Astrocyte (in vitro differentiated cells and primary cell): ENCODE results near the gene VDR. TPM values are rescaled to one million over a fixed set of nuclear protein-coding genes. Genes with fewer than 3 reads are reported as not detected.
"Not testable (repeated sequence)": the region's sequence is repeated elsewhere in the genome, so short reads cannot be mapped to it uniquely, and the experiment has no call there.

ENCODE experiments used
- DNase-seq: peaks from one replicate; pipeline ENCODE4 v3.0.0-alpha.2; 2010; ENCODE audit warnings: low read depth
- FAIRE-seq: peaks from 2 replicates; lab custom pipeline; 2011; peaks lifted over from hg19 to GRCh38; lab: Jason Lieb, UNC
- H2AFZ ChIP-seq: 2 replicates; pipeline ENCODE4 v1.6.0; 2012; ENCODE audit warnings: low read depth, low read length, inconsistent platforms
- H3K27ac ChIP-seq: 2 replicates; pipeline ENCODE4 v1.5.1; 2011; ENCODE audit warnings: low read depth, low read length, inconsistent platforms
- H3K27me3 ChIP-seq: 2 replicates; pipeline ENCODE4 v1.6.0; 2011; ENCODE audit warnings: low read length, inconsistent platforms; ENCODE audit not compliant: insufficient read depth
- H3K36me3 ChIP-seq: 2 replicates; pipeline ENCODE4 v1.5.1; 2011; ENCODE audit warnings: low read length, inconsistent platforms; ENCODE audit not compliant: insufficient read depth
- H3K4me1 ChIP-seq: 2 replicates; pipeline ENCODE4 v1.5.1; 2011; ENCODE audit warnings: low read length, inconsistent platforms; ENCODE audit not compliant: insufficient read depth
- H3K4me2 ChIP-seq: 2 replicates; pipeline ENCODE4 v1.6.0; 2012; ENCODE audit warnings: low read length, inconsistent platforms
- H3K4me3 ChIP-seq: 2 replicates; pipeline ENCODE4 v1.5.1; 2011; ENCODE audit warnings: low read depth, mild to moderate bottlenecking, low read length, inconsistent platforms; ENCODE audit not compliant: insufficient read depth
- H3K79me2 ChIP-seq: 2 replicates; pipeline ENCODE4 v1.6.0; 2012; ENCODE audit warnings: mild to moderate bottlenecking, low read length, inconsistent platforms; ENCODE audit not compliant: insufficient read depth
- H3K9ac ChIP-seq: 2 replicates; pipeline ENCODE4 v1.6.0; 2012; ENCODE audit warnings: mild to moderate bottlenecking, low read length, inconsistent platforms
- H3K9me3 ChIP-seq: 2 replicates; pipeline ENCODE4 v1.5.1; 2012; ENCODE audit warnings: low read depth, mild to moderate bottlenecking, low read length, inconsistent platforms; ENCODE audit not compliant: insufficient read depth
- H4K20me1 ChIP-seq: 2 replicates; pipeline ENCODE4 v1.6.0; 2012; ENCODE audit warnings: low read length, inconsistent platforms; ENCODE audit not compliant: insufficient read depth
- H3K27ac Mint-ChIP-seq: one replicate; pipeline ENCODE4 v1.8.0; 2021; ENCODE audit warnings: mild to moderate bottlenecking, mixed read lengths; ENCODE audit not compliant: unreplicated experiment
- H3K27me3 Mint-ChIP-seq: one replicate; pipeline ENCODE4 v1.8.0; 2021; ENCODE audit warnings: low read depth, mixed read lengths; ENCODE audit not compliant: unreplicated experiment
- H3K36me3 Mint-ChIP-seq: one replicate; pipeline ENCODE4 v1.8.0; 2021; ENCODE audit warnings: low read depth, mixed read lengths; ENCODE audit not compliant: unreplicated experiment
- H3K4me1 Mint-ChIP-seq: one replicate; pipeline ENCODE4 v1.8.0; 2021; ENCODE audit warnings: low read depth, mixed read lengths; ENCODE audit not compliant: unreplicated experiment
- H3K4me3 Mint-ChIP-seq: one replicate; pipeline ENCODE4 v1.8.0; 2021; ENCODE audit warnings: mild to moderate bottlenecking, moderate library complexity, mixed read lengths; ENCODE audit not compliant: unreplicated experiment
- H3K9me3 Mint-ChIP-seq: one replicate; pipeline ENCODE4 v1.8.0; 2021; ENCODE audit warnings: mild to moderate bottlenecking, mixed read lengths; ENCODE audit not compliant: unreplicated experiment
- CTCF ChIP-seq: IDR thresholded peaks from 2 replicates; pipeline ENCODE4 v1.5.1; 2011; ENCODE audit warnings: low read depth, mild to moderate bottlenecking, inconsistent platforms, low read length, moderate library complexity; ENCODE audit not compliant: insufficient read depth
- EZH2 ChIP-seq: IDR thresholded peaks from 2 replicates; pipeline ENCODE4 v1.6.1; 2012; ENCODE audit warnings: mild to moderate bottlenecking, low read length, inconsistent platforms; ENCODE audit not compliant: insufficient read depth
- total RNA-seq: library from RNA; stranded (reverse); gene quantifications from 2 replicates; pipeline ENCODE4 v1.2.1, GENCODE V29; 2021

VDR gene
- total RNA-seq, 1 donor from 2014 or later, result 6.6 TPM

- Mint-ChIP-seq H3K9me3 (no peaks in the 10 kb centered on the region), H3K4me3 (peak overlapping the region; percentile 93), H3K4me1 (peaks cover 51% of the 10 kb centered on the region), H3K27ac (peak overlapping the region; percentile 87), H3K27me3 (no peaks in the 10 kb centered on the region), H3K36me3 (peaks cover 2% of the 10 kb centered on the region)
- no peaks in the 10 kb centered on the region for H3K27me3 ChIP-seq
- H3K4me2 ChIP-seq, result peak overlapping the region; percentile 99
- H3K36me3 ChIP-seq, result no peaks in the 10 kb centered on the region
- FAIRE-seq (no peak), DNase-seq (no peak)
- H3K79me2 ChIP-seq, result peaks cover 83% of the 10 kb centered on the region
- no peak for TF ChIP-seq EZH2
- no peak for TF ChIP-seq CTCF
- H2AFZ ChIP-seq, result no peak overlapping the region
- no peaks in the 10 kb centered on the region for H3K9me3 ChIP-seq
- peak overlapping the region; percentile 43 for H3K4me3 ChIP-seq
- peaks cover 71% of the 10 kb centered on the region for H4K20me1 ChIP-seq
- peaks cover 71% of the 10 kb centered on the region for H3K4me1 ChIP-seq
- peak overlapping the region; percentile 44 for H3K27ac ChIP-seq
- H3K9ac ChIP-seq, result peak overlapping the region; percentile 95
Observed at GRCh38 chr12:47816403-47817271, 88.2 kb downstream of the VDR start.

GRCh38 chr12:47815447-47815846, 89.3 kb downstream of the VDR start:
- H3K27ac Mint-ChIP-seq, result peak overlapping the region; percentile 66
- H3K9me3 Mint-ChIP-seq, H3K27me3 Mint-ChIP-seq, H3K36me3 ChIP-seq, H3K4me2 ChIP-seq, H2AFZ ChIP-seq, FAIRE-seq, H3K36me3 Mint-ChIP-seq, H3K9ac ChIP-seq, H3K4me3 ChIP-seq, DNase-seq, H3K9me3 ChIP-seq, H3K27me3 ChIP-seq: not testable (repeated sequence)
- peak overlapping the region; percentile 13 for H3K27ac ChIP-seq
- peaks cover 95% of the 10 kb centered on the region for H3K79me2 ChIP-seq
- H4K20me1 ChIP-seq, result peaks cover 83% of the 10 kb centered on the region
- peaks cover 72% of the 10 kb centered on the region for H3K4me1 ChIP-seq
- peak overlapping the region; percentile 20 for H3K4me3 Mint-ChIP-seq
- H3K4me1 Mint-ChIP-seq, result peaks cover 53% of the 10 kb centered on the region

GRCh38 chr12:47814539-47815170, 90.1 kb downstream of the VDR start:
- H3K9me3 Mint-ChIP-seq, result no peaks in the 10 kb centered on the region
- no peak overlapping the region for H3K9ac ChIP-seq
- H3K27me3 ChIP-seq, result no peaks in the 10 kb centered on the region
- H3K4me2 ChIP-seq, result peak overlapping the region; percentile 86
- FAIRE-seq (no peak), DNase-seq (no peak)
- H3K36me3 ChIP-seq, result peaks cover 5% of the 10 kb centered on the region
- H3K4me1 ChIP-seq, result peaks cover 78% of the 10 kb centered on the region
- no peak overlapping the region for H2AFZ ChIP-seq
- H4K20me1 ChIP-seq, result peaks cover 91% of the 10 kb centered on the region
- peaks cover 59% of the 10 kb centered on the region for H3K4me1 Mint-ChIP-seq
- peaks cover 2% of the 10 kb centered on the region for H3K36me3 Mint-ChIP-seq
- no peak overlapping the region for H3K27ac Mint-ChIP-seq
- TF ChIP-seq EZH2, result no peak
- no peak for TF ChIP-seq CTCF
- no peak overlapping the region for H3K4me3 ChIP-seq
- H3K9me3 ChIP-seq, result no peaks in the 10 kb centered on the region
- peaks cover 96% of the 10 kb centered on the region for H3K79me2 ChIP-seq
- peak overlapping the region; percentile 13 for H3K27ac ChIP-seq
- no peak overlapping the region for H3K4me3 Mint-ChIP-seq
- no peaks in the 10 kb centered on the region for H3K27me3 Mint-ChIP-seq
